ENCODE measurements around the gene SCRN3.

Gene SCRN3

DNA sequence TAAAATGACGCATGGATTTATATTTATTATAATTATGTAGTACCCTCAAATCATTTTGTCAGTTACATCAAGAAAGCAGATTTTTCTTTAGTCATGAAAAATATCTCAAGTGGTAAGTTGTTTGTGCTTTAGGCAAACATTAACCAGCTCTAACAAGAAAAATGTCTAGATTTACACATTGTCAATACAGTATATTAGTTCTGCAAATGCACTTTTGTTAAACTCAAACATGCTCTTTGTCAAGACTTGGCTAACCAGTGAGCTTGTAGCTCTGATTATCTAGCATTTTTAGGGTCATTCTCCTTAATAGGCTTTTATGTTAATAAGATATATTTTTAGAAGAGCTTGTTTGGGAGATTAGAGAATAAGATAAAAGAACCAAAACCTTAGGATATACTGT lies 32.7 kb downstream of the SCRN3 start:
- DNase-seq (ENCODE audit: insufficient read length, low spot score) (no peak), FAIRE-seq (no peak)

DNA sequence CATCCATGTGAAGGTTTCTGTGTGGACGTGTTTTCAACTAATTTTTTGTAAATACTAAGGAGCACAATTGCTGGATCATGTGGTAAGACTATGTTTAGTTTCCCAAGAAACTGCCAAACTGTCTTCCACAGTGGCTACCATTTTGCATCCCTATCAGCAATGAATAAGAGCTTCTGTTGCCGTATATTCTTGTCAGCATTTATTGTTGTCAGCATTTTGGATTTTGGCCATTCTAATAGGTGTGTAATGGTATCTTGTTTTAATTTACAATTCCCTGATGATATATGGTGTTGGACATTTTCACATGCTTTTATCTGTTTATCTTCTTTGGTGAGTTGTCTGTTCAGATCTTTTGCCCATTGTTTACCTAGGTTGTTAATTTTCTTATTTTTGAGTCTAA lies 34.5 kb downstream of the SCRN3 start:
- DNase-seq (ENCODE audit: insufficient read length, low spot score) (no peak), FAIRE-seq (peak; percentile 11)
- TF ChIP-seq CTCF (IDR thresholded peaks at IDR 0.05; ENCODE audit: insufficient read depth, missing control alignments): no peak

More for the DNA sequence above, 32.7 kb downstream of the SCRN3 start:
- TF ChIP-seq CTCF (IDR thresholded peaks at IDR 0.05; ENCODE audit: insufficient read depth, missing control alignments): no peak

DNA sequence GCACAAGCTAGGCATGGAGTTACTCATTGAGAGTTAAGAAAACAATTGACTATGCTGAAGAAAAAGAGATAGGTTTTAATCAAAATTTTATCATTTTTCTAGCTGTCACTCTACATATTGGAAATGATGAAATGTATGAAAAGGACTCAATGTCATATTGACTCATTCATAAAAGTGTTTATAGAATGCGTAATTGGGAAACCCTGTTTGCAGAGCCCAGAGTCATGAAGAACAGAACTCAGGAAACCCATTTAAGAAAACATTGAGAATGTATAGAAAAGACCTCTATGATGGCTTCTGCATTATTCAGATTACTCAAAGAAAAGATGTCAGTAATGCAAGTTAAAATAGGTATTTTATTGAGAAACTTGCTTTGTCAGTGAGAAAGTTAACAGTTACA lies 36.4 kb downstream of the SCRN3 start:
- FAIRE-seq: no peak
- TF ChIP-seq CTCF (IDR thresholded peaks at IDR 0.05; ENCODE audit: insufficient read depth, missing control alignments): no peak
- no peak for DNase-seq (ENCODE audit: insufficient read length, low spot score)

DNA sequence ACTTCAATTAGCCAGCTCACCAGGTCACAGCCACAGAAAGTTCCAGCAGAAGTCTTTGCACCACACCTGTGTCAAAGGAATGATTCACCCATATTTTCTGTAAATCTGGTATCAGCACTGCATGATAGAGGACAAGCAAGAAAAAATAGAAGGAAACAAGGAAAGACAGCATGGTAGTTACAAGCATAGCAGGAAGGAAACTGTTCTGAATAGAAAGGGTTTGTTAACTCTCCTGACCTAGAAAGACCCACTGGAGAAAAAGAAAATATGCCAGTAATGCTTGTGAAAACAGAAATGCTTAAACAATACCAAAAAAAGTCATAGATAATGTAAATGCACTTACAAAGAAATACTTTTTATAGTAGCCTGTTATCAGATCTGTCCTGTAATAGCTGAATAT lies 40.8 kb downstream of the SCRN3 start:
- TF ChIP-seq CTCF (IDR thresholded peaks at IDR 0.05; ENCODE audit: insufficient read depth, missing control alignments): no peak
- FAIRE-seq (no peak), DNase-seq (ENCODE audit: insufficient read length, low spot score) (no peak)

GRCh38 chr2:174438146-174438886 lies 42.8 kb downstream of the SCRN3 start:
- FAIRE-seq (no peak), DNase-seq (ENCODE audit: insufficient read length, low spot score) (no peak)
- TF ChIP-seq CTCF (IDR thresholded peaks at IDR 0.05; ENCODE audit: insufficient read depth, missing control alignments): no peak

- TF ChIP-seq CTCF (IDR thresholded peaks at IDR 0.05; ENCODE audit: insufficient read depth, missing control alignments): no peak
- DNase-seq (ENCODE audit: insufficient read length, low spot score) (no peak), FAIRE-seq (no peak)
Observed at GRCh38 chr2:174439323-174439722, 43.8 kb downstream of the SCRN3 start.

- FAIRE-seq (no peak), DNase-seq (ENCODE audit: insufficient read length, low spot score) (no peak)
- no peak for TF ChIP-seq CTCF (IDR thresholded peaks at IDR 0.05; ENCODE audit: insufficient read depth, missing control alignments)
Observed at GRCh38 chr2:174439950-174440349, 44.4 kb downstream of the SCRN3 start.

Measured in D721Med (cell line).